SW480 (cell line): ENCODE measurements around the gene STX7.

Experiments used
- DNase-seq: peaks from one replicate; pipeline ENCODE4 v3.0.0-alpha.2; 2016; ENCODE audit warnings: low spot score

The STX7 gene

GRCh38 chr6:132476688-132477087 is 36.2 kb downstream of the STX7 start:
- no peak for DNase-seq

- no peak for DNase-seq
These were observed 37.0 kb downstream of the STX7 start for GRCh38 chr6:132475925-132476324.

- no peak for DNase-seq
These were observed 41.1 kb downstream of the STX7 start for GRCh38 chr6:132471787-132472186.

- no peak for DNase-seq
These were observed 46.0 kb downstream of the STX7 start for GRCh38 chr6:132466952-132467351.

- DNase-seq: no peak
These were observed 47.1 kb downstream of the STX7 start for GRCh38 chr6:132465530-132466485.

- DNase-seq: no peak
These were observed 48.2 kb downstream of the STX7 start for GRCh38 chr6:132464538-132465256.

- no peak for DNase-seq
These were observed 51.0 kb downstream of the STX7 start for GRCh38 chr6:132461958-132462357.

GRCh38 chr6:132459605-132459952 is 53.3 kb downstream of the STX7 start:
- DNase-seq: no peak

GRCh38 chr6:132458887-132459604 is 53.9 kb downstream of the STX7 start:
- DNase-seq: no peak

- no peak for DNase-seq
These were observed 56.2 kb downstream of the STX7 start for GRCh38 chr6:132456700-132457143.

GRCh38 chr6:132446855-132447241 is 66.1 kb downstream of the STX7 start:
- no peak for DNase-seq

GRCh38 chr6:132446141-132446854 is 66.6 kb downstream of the STX7 start:
- no peak for DNase-seq

GRCh38 chr6:132445201-132445951 is 67.5 kb downstream of the STX7 start:
- no peak for DNase-seq

- no peak for DNase-seq
These were observed 69.7 kb downstream of the STX7 start for GRCh38 chr6:132443206-132443605.

- no peak for DNase-seq
These were observed 82.8 kb downstream of the STX7 start for GRCh38 chr6:132430110-132430509.

GRCh38 chr6:132425176-132425575 is 87.7 kb downstream of the STX7 start:
- DNase-seq: no peak

- DNase-seq: no peak
These were observed 89.1 kb downstream of the STX7 start for GRCh38 chr6:132423839-132424238.

- DNase-seq: no peak
These were observed 94.5 kb downstream of the STX7 start for GRCh38 chr6:132418235-132418965.

GRCh38 chr6:132414761-132415160 is 98.2 kb downstream of the STX7 start:
- no peak for DNase-seq

- DNase-seq: no peak
These were observed 98.6 kb downstream of the STX7 start for GRCh38 chr6:132414322-132414721.

- DNase-seq: no peak
These were observed 99.5 kb downstream of the STX7 start for GRCh38 chr6:132413499-132413802.
